Activated CD8-positive, alpha-beta T cell treated with anti-CD3 and anti-CD28 coated beads, Interleukin-2, amount 10 ng/mL, durations not matched to agents 7 days and 5 days (primary cell): ENCODE data around the gene LDB2. TPM values are rescaled to one million over a fixed set of nuclear protein-coding genes. Genes with fewer than 3 reads are reported as not detected.

Experiments used
- ATAC-seq: fragments of 150-1000 bp; cut with Tn5 transposase; one replicate; pipeline ENCODE4 v1.10.0; 2021; ENCODE audit warnings: moderate library complexity
- CTCF ChIA-PET: fragments of 350-600 bp; sonication (Branson Sonifier 250); formaldehyde crosslinking; loops from one replicate; lab custom pipeline; 2021; ENCODE audit warnings: antibody characterized with exemption; lab: Charles Lee
- POLR2A ChIA-PET: fragments of 350-600 bp; sonication (Branson Sonifier 250); formaldehyde crosslinking; loops from one replicate; lab custom pipeline; 2021; ENCODE audit warnings: antibody characterized with exemption; lab: Charles Lee
- DNase-seq: peaks from one replicate; pipeline ENCODE4 v3.0.0-alpha.2; 2020
- H3K27ac Mint-ChIP-seq: one replicate; pipeline ENCODE4 v1.8.0; 2021; ENCODE audit warnings: mild to moderate bottlenecking, mixed read lengths
- H3K27me3 Mint-ChIP-seq: one replicate; pipeline ENCODE4 v1.8.0; 2021; ENCODE audit warnings: low read depth, mixed read lengths
- H3K36me3 Mint-ChIP-seq: one replicate; pipeline ENCODE4 v1.8.0; 2021; ENCODE audit warnings: low read depth, mixed read lengths
- H3K4me1 Mint-ChIP-seq: one replicate; pipeline ENCODE4 v1.8.0; 2021; ENCODE audit warnings: low read depth, mixed read lengths
- H3K4me3 Mint-ChIP-seq: one replicate; pipeline ENCODE4 v1.8.0; 2021; ENCODE audit warnings: mild to moderate bottlenecking, mixed read lengths
- H3K9me3 Mint-ChIP-seq: one replicate; pipeline ENCODE4 v1.8.0; 2022; ENCODE audit warnings: mixed read lengths; ENCODE audit not compliant: insufficient read depth
- total RNA-seq, 2 experiments: library from RNA; stranded (reverse); gene quantifications; one replicate each; pipeline ENCODE4 v1.2.3, GENCODE V29; 2021

Gene LDB2
- total RNA-seq, 2 experiments from 2014 or later = not detected

DNA sequence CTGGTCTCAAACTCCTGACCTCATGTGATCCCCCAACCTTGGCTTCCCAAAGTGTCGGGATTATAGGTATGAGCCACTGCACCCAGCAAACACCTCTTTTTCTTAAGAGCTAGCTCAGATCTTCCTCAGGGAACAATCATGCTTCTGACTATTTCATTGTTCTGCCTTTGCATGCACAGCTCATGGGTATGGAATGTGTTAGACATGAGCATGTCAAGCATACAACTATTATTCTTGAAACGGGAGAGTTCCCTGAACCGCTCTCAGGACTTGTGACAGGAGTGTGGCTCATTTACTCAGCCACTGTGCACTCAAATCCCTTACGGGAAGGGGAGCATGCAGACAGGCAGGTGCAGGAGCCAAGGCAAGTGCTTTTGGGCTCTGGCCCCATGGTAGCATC, 440.5 kb downstream of the LDB2 start:
- Mint-ChIP-seq H3K9me3 (no peaks in the 10 kb centered on the region), H3K36me3 (no peaks in the 10 kb centered on the region), H3K4me1 (no peaks in the 10 kb centered on the region), H3K27ac (no peak overlapping the region), H3K4me3 (no peak overlapping the region), H3K27me3 (no peaks in the 10 kb centered on the region)
- ChIA-PET POLR2A (no interaction called here), CTCF (no interaction called here)
- ATAC-seq (no peak), DNase-seq (no peak)
